Lung (tissue), 12 donors: Measurements from ENCODE around the gene RAD51D. TPM values are rescaled to one million over a fixed set of nuclear protein-coding genes. Genes with fewer than 3 reads are reported as not detected.

Experiments
- ATAC-seq: fragments of 200-7000 bp; cut with Tn5 transposase; one replicate; pipeline ENCODE4 v1.9.1; 2020; ENCODE audit warnings: moderate number of reproducible peaks; ENCODE audit not compliant: insufficient read depth, low FRiP score
- DNase-seq, 3 donors: peaks; one replicate each; pipeline ENCODE4 v3.0.0-alpha.2; 2013 to 2017
- H3K27ac ChIP-seq, 2 donors: one replicate each; pipeline ENCODE4 v1.5.1; 2013; ENCODE audit warnings: mild to moderate bottlenecking in 2 of 2, moderate library complexity in 2 of 2, control low read depth in 1 of 2, inconsistent platforms in 1 of 2, low read depth in 1 of 2, low read length in 1 of 2
- H3K27me3 ChIP-seq, 3 donors: one replicate each; pipeline ENCODE4 v1.5.1; 2013; ENCODE audit warnings: low read length in 2 of 3; ENCODE audit not compliant: control insufficient read depth in 3 of 3, insufficient read depth in 3 of 3
- H3K36me3 ChIP-seq, 4 donors: one replicate each; pipeline ENCODE4 v1.5.1; 2013; ENCODE audit warnings: low read length in 4 of 4, mild to moderate bottlenecking in 1 of 4, moderate library complexity in 1 of 4; ENCODE audit not compliant: control insufficient read depth in 4 of 4, insufficient read depth in 4 of 4
- H3K4me1 ChIP-seq, 5 donors: one replicate each; pipeline ENCODE4 v1.5.1; 2013; ENCODE audit warnings: low read length in 5 of 5, mild to moderate bottlenecking in 2 of 5, moderate library complexity in 1 of 5; ENCODE audit not compliant: control insufficient read depth in 5 of 5, insufficient read depth in 5 of 5
- H3K4me3 ChIP-seq: one replicate; pipeline ENCODE4 v1.5.1; 2013; ENCODE audit warnings: mild to moderate bottlenecking, control low read depth, moderate library complexity
- H3K9ac ChIP-seq, 2 donors: one replicate each; pipeline ENCODE4 v1.5.1; 2013; ENCODE audit warnings: low read length in 2 of 2, control low read depth in 1 of 2; ENCODE audit not compliant: insufficient read depth in 1 of 2
- H3K9me3 ChIP-seq, 4 donors: one replicate each; pipeline ENCODE4 v1.5.1; 2013; ENCODE audit warnings: low read length in 3 of 4, mild to moderate bottlenecking in 1 of 4, moderate library complexity in 1 of 4; ENCODE audit not compliant: control insufficient read depth in 4 of 4, insufficient read depth in 3 of 4
- WGBS, 2 donors: extraction: QIAGEN DNeasy Blood & Tissue Kit; methylation state at CpG; one replicate each; pipeline ENCODE4 v1.1.7; 2013; 5-methylcytosine and 5-hydroxymethylcytosine counted together
- polyA plus RNA-seq, 2 donors: library from polyadenylated mRNA; stranded (reverse); fragments of 200-250 nt; gene quantifications; one replicate each; pipeline ENCODE4 v1.2.1, GENCODE V29; 2013
- total RNA-seq, 2 donors: library from RNA; depleted of rRNA in 1 of 2; stranded (reverse); fragments of >200 nt in 1 of 2; gene quantifications; one replicate each; pipeline ENCODE4 v1.2.1, GENCODE V29; 2014 to 2021
- TF ChIP-seq, protein P1 (sequence below): IDR thresholded peaks from 2 replicates; pipeline ENCODE4 v1.5.1; 2012; ENCODE audit warnings: mild to moderate bottlenecking; ENCODE audit errors: control extremely low read depth, extremely low read depth
- donor health status: control.
- donor health status: control.
- donor health status: Bipolar disorder and iron deficiency.
- donor health status: healthy.
- donor health status: DM: yes; HTN: yes; CAD: no.

Gene RAD51D
- total and polyA plus RNA-seq, 4 donors = 5.0 to 17.4 (median 8.9) TPM

DNA sequence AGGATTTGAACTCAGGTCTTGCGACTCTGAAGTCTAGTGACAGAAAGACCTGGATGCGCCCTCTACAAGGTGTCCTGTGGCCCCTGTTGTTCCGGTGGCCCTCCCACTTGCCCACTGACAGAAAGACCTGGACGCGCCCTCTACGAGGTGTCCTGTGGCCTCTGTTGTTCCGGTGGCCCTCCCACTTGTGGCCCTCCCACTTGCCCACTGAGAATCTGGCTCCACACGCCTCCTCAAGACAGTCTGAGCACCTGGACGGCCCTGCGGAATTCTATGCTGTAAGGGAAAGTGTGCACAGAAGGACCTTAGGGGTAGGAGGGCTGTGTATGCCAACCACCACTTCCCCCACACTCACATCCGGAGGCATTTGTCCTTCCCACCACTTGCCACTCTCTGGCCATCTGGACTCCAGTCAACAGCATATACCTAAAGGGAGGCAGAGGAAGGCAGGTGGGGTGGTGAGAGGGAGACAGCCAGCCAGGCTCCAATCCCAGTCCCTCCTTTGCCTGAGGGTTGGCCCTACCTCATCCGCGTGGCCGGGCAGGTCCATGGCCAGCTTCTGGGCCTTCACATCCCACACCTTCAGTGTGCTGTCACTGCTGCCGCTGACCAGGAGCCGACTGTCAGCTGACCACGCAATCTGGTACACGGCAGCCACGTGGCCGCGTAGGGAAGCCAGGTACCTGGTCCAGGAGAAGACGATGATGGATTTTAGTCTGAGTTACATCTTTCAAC is 13.3 kb upstream of the RAD51D start:
- no peaks in the 10 kb centered on the region for H3K27me3 ChIP-seq
- H3K9ac ChIP-seq = no peak overlapping the region
- peaks cover 0 to 14% (median 0%) of the 10 kb centered on the region in 5 donors for H3K4me1 ChIP-seq
- no peaks in the 10 kb centered on the region for H3K9me3 ChIP-seq
- no peak overlapping the region for H3K27ac ChIP-seq
- WGBS, 2 donors = 95% methylated on average over 22 of the region's 22 CpGs
- no peak for ATAC-seq
- no peak for DNase-seq
- H3K4me3 ChIP-seq = no peak overlapping the region
- H3K36me3 ChIP-seq = peaks cover 39 to 59% (median 49%) of the 10 kb centered on the region in 4 donors
- TF ChIP-seq, protein P1, sequence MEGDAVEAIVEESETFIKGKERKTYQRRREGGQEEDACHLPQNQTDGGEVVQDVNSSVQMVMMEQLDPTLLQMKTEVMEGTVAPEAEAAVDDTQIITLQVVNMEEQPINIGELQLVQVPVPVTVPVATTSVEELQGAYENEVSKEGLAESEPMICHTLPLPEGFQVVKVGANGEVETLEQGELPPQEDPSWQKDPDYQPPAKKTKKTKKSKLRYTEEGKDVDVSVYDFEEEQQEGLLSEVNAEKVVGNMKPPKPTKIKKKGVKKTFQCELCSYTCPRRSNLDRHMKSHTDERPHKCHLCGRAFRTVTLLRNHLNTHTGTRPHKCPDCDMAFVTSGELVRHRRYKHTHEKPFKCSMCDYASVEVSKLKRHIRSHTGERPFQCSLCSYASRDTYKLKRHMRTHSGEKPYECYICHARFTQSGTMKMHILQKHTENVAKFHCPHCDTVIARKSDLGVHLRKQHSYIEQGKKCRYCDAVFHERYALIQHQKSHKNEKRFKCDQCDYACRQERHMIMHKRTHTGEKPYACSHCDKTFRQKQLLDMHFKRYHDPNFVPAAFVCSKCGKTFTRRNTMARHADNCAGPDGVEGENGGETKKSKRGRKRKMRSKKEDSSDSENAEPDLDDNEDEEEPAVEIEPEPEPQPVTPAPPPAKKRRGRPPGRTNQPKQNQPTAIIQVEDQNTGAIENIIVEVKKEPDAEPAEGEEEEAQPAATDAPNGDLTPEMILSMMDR = no peak

DNA sequence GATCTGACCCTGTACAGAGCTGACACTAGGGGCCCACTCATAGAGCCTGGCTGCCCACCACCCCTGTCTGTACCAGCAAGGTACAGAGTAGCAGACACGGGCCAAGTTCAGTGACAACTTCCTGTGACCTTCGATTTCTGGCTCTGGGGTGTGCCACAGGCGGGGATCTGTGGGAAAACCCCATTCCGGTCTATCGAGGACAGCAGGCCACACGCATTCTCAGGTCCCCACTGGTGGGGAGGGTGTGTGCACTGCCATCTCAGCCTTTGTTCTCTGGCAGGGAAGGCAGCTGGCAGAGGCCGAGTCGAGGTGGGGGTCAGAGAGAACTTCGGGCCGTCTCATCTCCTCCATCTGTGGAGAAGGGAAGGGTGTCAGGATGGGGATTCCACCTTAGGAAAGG is 12.4 kb upstream of the RAD51D start:
- Histone ChIP-seq H3K36me3 (peaks cover 31 to 51% (median 42%) of the 10 kb centered on the region in 4 donors), H3K27ac (no peak overlapping the region), H3K9me3 (no peaks in the 10 kb centered on the region), H3K27me3 (no peaks in the 10 kb centered on the region), H3K4me3 (no peak overlapping the region), H3K4me1 (peaks cover 0 to 22% (median 0%) of the 10 kb centered on the region in 5 donors), H3K9ac (no peak overlapping the region)
- WGBS, 2 donors = 80 to 93% methylated on average over 10 of the region's 10 CpGs
- TF ChIP-seq, protein P1 = no peak
- ATAC-seq (no peak), DNase-seq (no peak)

DNA sequence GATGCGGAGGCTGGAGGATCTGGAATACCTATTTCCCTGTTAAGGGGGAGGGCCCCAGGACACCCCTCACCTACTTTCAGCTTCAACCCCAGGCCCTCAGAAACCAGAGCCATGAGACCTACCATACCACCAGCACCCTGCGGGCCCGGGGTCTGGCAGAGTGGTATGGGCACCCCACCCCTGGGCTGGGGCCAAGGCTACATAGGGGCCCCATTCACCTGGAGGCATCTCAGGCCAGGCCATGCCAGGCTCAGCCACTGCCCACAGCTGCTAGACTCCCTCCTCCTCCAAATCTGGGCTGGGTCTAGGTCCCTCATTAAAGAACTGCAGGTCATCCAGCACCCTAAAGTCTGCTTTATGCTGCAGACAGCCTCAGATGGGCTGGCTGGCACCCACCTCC is 10.7 kb upstream of the RAD51D start:
- H3K4me1 ChIP-seq = peaks cover 0 to 27% (median 0%) of the 10 kb centered on the region in 5 donors
- no peak for DNase-seq
- ATAC-seq = no peak
- no peak overlapping the region for H3K9ac ChIP-seq
- peaks cover 19 to 38% (median 29%) of the 10 kb centered on the region in 4 donors for H3K36me3 ChIP-seq
- no peak overlapping the region for H3K4me3 ChIP-seq
- no peaks in the 10 kb centered on the region for H3K27me3 ChIP-seq
- H3K27ac ChIP-seq = no peak overlapping the region
- WGBS, 2 donors = 96 to 97% methylated on average over 3 of the region's 3 CpGs
- TF ChIP-seq, protein P1 = no peak
- no peaks in the 10 kb centered on the region for H3K9me3 ChIP-seq
